ENCODE data around the gene DNAJB8.

The DNAJB8 gene

DNA sequence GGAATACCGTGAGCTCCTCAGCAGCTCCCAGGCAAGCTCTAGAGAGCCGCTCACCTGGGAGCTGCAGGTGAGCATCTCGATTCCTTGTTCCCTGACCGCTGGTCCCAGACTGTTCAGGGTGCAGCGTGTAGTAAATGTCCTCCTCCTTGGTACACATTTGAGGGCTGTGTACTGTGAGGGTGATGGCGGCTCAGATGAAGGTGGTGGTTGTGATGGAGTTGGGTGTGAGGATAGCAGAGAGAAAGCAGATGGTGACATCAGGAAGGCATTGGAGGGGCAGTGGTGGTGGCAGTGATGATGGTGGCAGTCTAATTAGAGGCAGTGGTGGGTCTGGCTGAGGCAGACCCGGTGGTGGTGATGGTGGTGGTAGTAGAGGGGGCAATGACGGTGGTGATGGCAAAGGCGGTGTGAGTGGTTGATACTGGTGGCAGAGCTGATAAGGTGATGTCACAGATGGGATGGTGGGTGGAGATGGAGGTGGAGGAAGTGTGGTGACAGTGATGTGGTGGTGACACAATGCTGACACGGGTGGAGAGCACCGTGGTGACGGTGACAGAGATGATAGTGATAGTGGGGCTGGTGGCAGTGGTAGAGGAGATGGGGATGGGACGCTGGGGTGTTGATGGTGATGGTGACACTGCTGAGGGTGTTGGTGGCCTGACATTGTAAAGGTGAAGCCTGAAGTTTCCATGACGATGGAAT is at the start of gene DNAJB8:
TSS of gene DNAJB8 (minus strand) at position 51 of the 702 bp plus-strand sequence. CDS start 3,645 bp downstream, outside the sequence.
- DNase-seq = no peak

- no peak for DNase-seq
Observed at GRCh38 chr3:128515967-128516366, 49.3 kb upstream of the DNAJB8 start.

GRCh38 chr3:128508852-128509251 is 42.2 kb upstream of the DNAJB8 start:
- no peak for DNase-seq

DNA sequence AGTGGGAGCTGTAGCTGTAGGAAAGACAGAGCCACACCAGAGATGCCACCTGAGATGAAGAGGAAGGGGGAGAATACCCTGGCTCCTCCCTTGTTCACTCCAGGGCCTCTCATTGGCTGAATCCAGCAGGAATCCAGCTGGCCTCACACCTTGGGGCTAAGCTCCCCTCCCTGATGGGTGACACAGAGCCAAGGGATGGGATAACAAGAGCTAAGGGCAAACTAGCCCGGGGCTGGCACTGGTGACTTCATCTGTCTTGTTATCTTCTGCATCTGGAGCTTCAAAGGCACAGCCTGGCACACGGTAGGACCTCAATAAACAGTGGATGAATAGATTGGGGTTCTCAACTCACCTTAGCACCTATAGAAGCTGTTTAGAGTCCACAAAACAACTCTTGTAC is 40.1 kb upstream of the DNAJB8 start:
- DNase-seq = no peak

- no peak for DNase-seq
Observed at GRCh38 chr3:128505771-128506170, 39.1 kb upstream of the DNAJB8 start.

DNA sequence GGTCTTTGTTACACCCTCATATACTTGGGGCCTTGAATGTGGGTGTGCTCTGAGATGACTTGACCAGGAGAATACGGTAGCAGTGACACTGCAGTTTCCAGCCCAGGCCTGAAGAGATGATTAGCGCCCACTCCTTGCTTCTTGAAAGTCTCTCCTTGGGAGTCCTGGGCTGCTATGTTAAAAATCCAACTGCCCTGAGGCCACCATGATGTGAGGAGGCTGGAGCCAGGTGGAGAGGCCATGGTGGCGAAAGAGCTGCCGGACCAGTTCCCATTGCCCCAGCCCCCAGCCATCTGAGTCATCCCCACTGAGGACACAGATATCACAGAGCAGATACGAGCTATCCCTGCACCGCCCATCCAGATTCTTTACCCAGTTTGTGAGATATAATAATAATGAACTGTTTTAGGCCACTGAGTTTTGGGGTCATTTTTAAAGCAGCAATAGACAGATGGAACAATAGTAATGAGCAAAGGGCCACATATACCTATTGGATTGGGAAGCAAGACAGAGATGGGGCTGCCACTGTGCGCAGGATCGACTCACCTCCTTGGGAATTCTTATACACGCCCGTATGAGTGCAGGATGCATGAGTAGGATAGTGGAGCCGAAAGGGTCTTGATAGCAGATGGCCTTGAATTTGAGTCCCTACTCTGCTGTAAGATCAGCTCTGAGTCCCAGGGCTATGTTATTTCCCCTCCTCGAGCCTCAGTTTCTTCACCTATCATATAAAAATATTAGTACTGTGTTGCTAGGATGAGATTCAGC is 38.5 kb upstream of the DNAJB8 start:
- DNase-seq = no peak

- DNase-seq = no peak
Observed at GRCh38 chr3:128504533-128504915, 37.8 kb upstream of the DNAJB8 start.

DNA sequence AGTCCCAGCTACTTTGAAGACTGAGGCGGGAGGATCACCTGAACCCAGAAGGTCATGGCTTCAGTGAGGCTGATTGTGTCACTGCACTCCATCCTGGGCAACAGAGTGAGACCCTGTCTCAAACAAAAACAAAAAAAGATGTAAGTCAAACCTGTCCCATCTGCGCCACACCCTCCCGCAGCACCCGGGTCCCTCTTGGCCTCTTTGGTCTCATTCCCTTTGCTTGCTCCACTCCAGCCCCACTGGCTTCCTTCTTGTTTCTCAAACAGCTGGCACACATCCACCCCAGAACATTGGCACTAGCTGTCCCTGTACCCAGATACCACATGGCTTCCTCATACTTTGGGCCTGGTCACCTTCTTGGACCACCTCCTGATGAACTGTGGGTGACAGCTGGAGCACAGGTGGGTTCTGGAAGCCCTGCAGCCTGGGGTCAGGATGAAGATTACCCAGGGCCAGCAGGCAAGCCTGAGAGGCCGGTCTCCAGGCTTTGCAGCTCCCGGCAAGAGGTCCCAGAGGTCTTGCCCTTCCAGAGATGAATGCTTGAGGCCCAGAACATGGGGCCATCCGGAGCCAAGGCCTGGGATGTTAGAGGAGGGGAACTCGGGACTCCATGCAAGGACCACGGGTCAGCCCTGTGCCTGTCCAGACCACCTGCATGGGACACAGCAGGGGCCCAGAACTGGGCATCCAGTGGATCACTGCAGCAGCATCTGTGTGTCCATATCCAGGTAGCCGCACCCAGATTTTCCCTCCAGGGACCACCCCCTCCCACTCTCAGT is 37.3 kb upstream of the DNAJB8 start:
- no peak for DNase-seq

- DNase-seq = peak in 1 of 2 donors; percentile 19
Observed at GRCh38 chr3:128503164-128503651, 36.5 kb upstream of the DNAJB8 start.

DNA sequence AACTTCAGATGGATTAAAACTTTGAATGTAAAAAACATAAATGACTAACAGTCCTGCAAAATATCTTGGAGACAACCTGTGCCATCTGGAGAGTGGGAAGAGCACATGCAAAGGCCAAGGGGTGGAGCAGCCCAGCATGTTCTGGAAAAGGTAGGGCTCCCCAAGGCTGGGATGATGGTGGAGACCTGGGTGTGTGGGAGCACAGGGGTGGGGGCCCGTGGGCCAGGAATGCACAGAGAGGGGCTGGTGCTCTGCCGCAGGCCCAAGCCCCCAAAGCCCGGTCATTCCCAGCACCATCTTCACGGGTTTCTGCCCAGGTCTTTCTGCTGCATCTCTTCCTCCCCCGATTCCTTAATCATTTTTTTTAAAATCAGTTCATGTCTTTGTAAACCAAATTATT is 36.0 kb upstream of the DNAJB8 start:
- DNase-seq = no peak

DNA sequence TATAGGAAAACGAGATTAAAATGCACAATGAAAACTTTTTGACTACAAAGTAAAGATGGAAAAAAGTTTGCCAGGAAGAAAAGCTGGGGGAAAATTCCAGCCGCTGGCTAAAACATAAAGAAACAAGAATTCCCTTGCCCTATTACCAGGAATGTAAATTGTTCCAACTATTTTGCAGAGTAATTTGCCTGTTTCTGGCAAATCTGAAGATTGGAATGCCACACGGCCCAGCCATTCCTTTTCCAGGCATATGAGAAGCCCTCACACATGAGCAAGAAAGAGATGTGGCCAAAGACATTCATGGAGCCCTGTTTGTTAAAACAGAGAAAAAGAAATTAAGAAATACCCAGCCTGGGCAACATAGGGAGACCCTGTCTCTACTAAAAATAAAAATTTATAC is 34.7 kb upstream of the DNAJB8 start:
- DNase-seq = no peak

GRCh38 chr3:128500556-128500955 is 33.9 kb upstream of the DNAJB8 start:
- DNase-seq = no peak

GRCh38 chr3:128499724-128500275 is 33.1 kb upstream of the DNAJB8 start:
- DNase-seq = no peak

DNA sequence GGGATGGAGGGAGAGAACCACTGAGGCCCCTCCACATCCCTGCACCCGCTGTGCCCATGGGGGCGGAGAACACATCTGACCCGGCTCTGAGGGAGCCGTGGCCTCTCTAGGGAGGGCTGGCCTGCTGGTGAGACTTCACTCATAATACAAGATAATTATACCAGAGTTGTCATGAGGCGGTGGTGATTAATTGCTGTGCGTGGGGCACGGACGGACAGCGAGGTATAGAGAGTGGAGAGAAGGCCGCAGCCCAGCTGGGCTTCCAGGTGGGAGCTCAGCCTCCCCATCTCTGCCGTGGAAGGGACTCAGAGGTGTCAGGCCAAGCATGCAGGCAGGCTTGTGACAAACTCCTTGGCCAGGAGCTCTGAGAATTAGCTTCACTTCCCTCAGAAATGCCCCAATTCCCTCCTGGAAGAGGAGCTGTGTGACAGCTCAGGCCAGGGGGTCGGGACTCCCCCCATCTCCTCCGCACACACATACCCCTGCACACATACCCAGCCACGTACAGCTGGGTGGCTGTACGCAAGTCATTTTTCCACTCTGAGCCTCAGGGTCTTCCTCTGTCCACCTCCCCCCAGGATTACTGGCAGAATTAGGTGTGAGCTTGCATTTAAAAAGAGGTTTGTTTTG is 32.3 kb upstream of the DNAJB8 start:
- DNase-seq = no peak

- DNase-seq = no peak
Observed at GRCh38 chr3:128498127-128498626, 31.5 kb upstream of the DNAJB8 start.

- DNase-seq = peak; percentile 42 to 59
Observed at GRCh38 chr3:128497305-128498126, 30.8 kb upstream of the DNAJB8 start.

GRCh38 chr3:128496602-128497304 is 30.1 kb upstream of the DNAJB8 start:
- no peak for DNase-seq

DNA sequence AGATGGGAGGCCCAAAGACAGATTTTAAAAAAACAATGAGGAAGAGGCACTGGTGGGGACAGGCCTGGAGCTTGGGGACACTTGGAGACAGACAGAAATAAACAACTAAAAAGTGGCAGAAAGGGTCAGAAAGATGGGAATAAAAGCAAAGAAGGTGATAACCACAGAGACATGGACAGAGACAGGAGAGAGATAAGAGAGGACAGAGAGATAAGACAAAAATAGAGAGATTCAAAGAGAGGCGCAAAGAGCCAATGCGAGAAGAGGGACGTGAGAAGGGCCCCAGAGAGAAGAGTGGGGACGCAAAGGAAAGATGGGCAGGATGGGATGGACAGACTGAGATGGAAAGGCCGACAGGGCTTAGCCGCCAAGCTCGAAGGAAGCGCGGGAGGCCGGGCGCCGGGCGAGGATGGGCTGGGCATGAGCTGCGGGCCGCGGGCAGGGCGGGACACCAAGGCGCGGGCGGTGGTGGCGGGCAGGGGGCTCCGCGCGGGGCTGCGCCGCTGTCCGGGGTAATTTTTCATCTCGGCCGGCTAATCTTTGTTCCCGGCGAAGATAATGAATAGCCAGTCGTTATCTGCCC is 29.4 kb upstream of the DNAJB8 start:
- DNase-seq = no peak

DNA sequence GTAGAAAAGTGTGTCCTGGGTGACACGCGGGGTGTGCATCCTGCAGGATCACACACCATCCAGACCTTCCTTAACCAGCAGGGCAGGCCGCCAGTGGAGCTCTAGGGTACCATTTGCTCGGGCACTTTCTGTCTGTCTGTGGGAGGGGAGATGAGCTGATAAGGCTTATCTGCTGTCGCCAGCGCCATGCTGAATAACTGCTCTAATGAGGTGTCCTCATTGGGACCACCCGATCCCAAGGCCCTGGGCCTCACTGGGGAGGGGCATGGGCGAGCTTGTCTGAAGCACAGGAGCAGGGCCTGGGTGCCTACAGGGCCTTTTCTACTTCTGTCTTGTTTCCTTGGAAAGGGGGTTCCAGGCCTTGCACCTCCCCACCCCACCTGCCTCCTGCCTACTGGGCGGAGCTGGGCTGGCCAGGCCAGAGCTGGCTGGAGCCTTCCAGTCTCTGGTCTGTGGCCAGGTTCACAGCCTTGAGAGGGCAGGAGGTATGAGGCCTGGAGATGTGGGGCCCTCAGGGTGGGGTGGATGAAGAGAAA is 28.8 kb upstream of the DNAJB8 start:
- no peak for DNase-seq

DNA sequence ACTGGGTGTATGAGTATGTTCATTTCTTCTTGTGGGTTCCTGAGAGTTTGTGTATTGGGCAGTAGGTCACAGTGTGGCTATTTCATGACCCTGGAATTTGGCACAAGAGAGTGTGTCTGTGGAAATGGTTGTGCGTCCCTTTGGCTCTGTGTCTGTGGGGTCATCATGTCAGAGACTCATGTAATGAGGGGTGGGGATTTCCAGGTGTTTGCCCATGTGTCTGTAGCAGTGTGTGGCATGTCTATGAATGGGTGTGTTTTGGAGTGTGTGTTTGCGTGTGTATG is 27.6 kb upstream of the DNAJB8 start:
- no peak for DNase-seq
